Bronchial epithelial cell (primary cell): ENCODE measurements around the gene NOVA2. TPM values are rescaled to one million over a fixed set of nuclear protein-coding genes. Genes with fewer than 3 reads are reported as not detected.

Source experiments
- DNase-seq: peaks from one replicate; pipeline ENCODE4 v3.0.0-alpha.2; 2010; ENCODE audit warnings: low read depth
- FAIRE-seq: peaks from 2 replicates; lab custom pipeline; 2011; peaks lifted over from hg19 to GRCh38; lab: Jason Lieb, UNC
- H3K27me3 ChIP-seq: 2 replicates; pipeline ENCODE4 v1.5.1; 2011; ENCODE audit warnings: low read length; ENCODE audit not compliant: control insufficient read depth, insufficient read depth
- H3K36me3 ChIP-seq: 2 replicates; pipeline ENCODE4 v1.5.1; 2011; ENCODE audit warnings: low read length; ENCODE audit not compliant: control insufficient read depth, insufficient read depth
- H3K4me3 ChIP-seq: 2 replicates; pipeline ENCODE4 v1.5.1; 2011; ENCODE audit warnings: mild to moderate bottlenecking, low read depth, low read length, control low read depth
- total RNA-seq: library from RNA; depleted of rRNA; stranded (reverse); fragments of >200 nt; gene quantifications from 2 replicates; pipeline ENCODE4 v1.2.1, GENCODE V29; 2014
- TF ChIP-seq, protein P1 (sequence below): IDR thresholded peaks from 2 replicates; pipeline ENCODE4 v1.5.1; 2011; ENCODE audit warnings: mild to moderate bottlenecking, moderate library complexity, low read length, control low read depth, inconsistent platforms; ENCODE audit not compliant: insufficient read depth, severe bottlenecking

The NOVA2 gene
- total RNA-seq, 1 donor from 2014 or later, result not detected

DNA sequence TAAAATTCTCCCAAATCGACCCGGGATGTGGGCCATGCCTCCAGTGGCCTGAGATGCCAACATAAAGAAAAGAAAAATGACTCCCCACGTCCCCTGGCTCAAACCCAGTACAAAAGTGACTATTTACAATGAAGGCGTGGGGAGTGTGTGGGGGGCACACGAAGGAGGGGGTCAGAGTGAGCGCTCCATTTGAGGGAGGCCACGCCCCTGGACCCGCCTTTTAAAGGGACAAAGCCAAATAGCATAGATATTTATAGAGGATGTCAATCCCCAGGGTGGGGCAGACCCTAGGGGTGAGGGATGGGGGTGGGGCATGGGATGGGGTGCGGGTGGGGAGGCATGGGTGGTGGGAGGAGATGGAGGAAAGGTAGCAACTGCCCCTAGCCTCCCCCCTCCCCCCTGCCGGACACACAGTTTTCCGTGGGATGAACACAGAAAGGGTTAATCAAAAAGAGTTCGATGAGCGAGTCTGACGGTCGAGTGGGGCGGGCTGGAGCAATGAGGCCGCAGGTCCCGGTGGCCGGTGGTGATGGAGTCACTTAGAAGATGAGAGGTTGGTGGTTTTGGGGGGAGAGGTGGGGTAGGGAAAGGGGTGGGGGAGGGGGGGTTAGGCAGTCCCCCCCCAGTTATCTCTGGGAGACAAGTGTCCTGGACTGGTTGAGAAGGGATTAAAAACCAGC, 39.0 kb downstream of the NOVA2 start:
- DNase-seq, result no peak
- no peak for FAIRE-seq
- H3K36me3 ChIP-seq, result no peaks in the 10 kb centered on the region
- TF ChIP-seq, protein P1, sequence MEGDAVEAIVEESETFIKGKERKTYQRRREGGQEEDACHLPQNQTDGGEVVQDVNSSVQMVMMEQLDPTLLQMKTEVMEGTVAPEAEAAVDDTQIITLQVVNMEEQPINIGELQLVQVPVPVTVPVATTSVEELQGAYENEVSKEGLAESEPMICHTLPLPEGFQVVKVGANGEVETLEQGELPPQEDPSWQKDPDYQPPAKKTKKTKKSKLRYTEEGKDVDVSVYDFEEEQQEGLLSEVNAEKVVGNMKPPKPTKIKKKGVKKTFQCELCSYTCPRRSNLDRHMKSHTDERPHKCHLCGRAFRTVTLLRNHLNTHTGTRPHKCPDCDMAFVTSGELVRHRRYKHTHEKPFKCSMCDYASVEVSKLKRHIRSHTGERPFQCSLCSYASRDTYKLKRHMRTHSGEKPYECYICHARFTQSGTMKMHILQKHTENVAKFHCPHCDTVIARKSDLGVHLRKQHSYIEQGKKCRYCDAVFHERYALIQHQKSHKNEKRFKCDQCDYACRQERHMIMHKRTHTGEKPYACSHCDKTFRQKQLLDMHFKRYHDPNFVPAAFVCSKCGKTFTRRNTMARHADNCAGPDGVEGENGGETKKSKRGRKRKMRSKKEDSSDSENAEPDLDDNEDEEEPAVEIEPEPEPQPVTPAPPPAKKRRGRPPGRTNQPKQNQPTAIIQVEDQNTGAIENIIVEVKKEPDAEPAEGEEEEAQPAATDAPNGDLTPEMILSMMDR, result no peak
- peaks cover 7% of the 10 kb centered on the region for H3K27me3 ChIP-seq
- no peak overlapping the region for H3K4me3 ChIP-seq

GRCh38 chr19:45933759-45934158, 39.9 kb downstream of the NOVA2 start:
- DNase-seq (no peak), FAIRE-seq (no peak)
- TF ChIP-seq, protein P1, result no peak
- no peak overlapping the region for H3K4me3 ChIP-seq
- no peaks in the 10 kb centered on the region for H3K36me3 ChIP-seq
- peaks cover 7% of the 10 kb centered on the region for H3K27me3 ChIP-seq

- no peak overlapping the region for H3K4me3 ChIP-seq
- peaks cover 6% of the 10 kb centered on the region for H3K27me3 ChIP-seq
- FAIRE-seq, result no peak
- TF ChIP-seq, protein P1, result no peak
- DNase-seq, result no peak
- H3K36me3 ChIP-seq, result no peaks in the 10 kb centered on the region
These were observed 42.6 kb downstream of the NOVA2 start for GRCh38 chr19:45931055-45931454.

DNA sequence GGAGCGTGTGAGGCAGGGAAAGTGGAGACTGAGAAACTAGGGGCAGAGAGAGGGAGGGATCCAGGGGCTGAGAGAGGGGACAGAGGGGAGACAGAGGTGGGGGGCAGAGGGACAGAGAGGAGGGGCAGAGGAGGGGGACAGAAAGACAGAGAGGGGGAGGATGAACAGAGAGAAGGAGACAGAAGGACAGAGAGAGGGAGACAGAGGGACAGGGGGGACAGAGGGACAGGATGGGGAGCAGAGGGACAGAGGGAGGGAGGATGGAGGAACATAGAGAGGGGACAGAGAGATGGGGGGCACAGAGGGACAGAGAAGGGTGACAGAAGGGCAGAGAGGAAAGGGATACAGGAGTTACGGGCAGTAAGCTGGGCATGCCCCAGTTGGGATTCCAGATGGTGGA, 44.4 kb downstream of the NOVA2 start:
- Histone ChIP-seq H3K4me3 (no peak overlapping the region), H3K27me3 (no peaks in the 10 kb centered on the region), H3K36me3 (no peaks in the 10 kb centered on the region)
- TF ChIP-seq, protein P1, result no peak
- DNase-seq (no peak), FAIRE-seq (no peak)

- FAIRE-seq, result no peak
These were observed 46.0 kb downstream of the NOVA2 start for GRCh38 chr19:45927565-45928261.

More at GRCh38 chr19:45927565-45928261, 46.0 kb downstream of the NOVA2 start:
- no peaks in the 10 kb centered on the region for H3K36me3 ChIP-seq
- no peaks in the 10 kb centered on the region for H3K27me3 ChIP-seq
- no peak overlapping the region for H3K4me3 ChIP-seq
- TF ChIP-seq, protein P1, result no peak
- DNase-seq, result peak; percentile 90
